ENCODE measurements around the gene PTPRN2.

The PTPRN2 gene

DNA sequence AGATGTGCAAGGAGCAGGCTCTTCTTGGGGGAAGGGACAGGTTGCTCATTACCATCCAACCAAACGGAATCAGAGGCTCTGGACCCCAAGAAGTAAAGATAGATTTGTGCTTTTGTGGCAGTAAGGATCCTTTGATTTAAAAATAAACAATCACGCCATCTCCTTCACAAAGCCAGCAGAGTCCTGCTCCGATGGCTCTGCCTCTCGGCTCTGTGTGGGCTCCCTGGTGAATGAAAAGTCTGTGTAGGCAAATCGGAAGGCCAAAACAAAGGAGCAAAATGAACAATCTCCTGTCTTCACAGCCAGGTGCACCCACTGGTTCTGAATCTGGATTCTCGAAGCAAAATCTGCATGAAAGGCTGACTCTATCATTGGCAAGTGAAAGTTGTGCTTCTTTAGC lies 3.8 kb downstream of the PTPRN2 start:
- H3K27me3 ChIP-seq (ENCODE audit: control insufficient read depth, insufficient read depth, low read length) = no peaks in the 10 kb centered on the region
- peaks cover 3% of the 10 kb centered on the region for H3K9me3 ChIP-seq (ENCODE audit: control insufficient read depth, low read length)
- H3K36me3 ChIP-seq (ENCODE audit: control insufficient read depth, insufficient read depth, low read length) = no peaks in the 10 kb centered on the region
- H3K4me1 ChIP-seq (ENCODE audit: control insufficient read depth, insufficient read depth, low read length) = peaks cover 59% of the 10 kb centered on the region
- no peak overlapping the region for H3K4me3 ChIP-seq (ENCODE audit: low read length)
- no peak overlapping the region for H3K9ac ChIP-seq (ENCODE audit: low read length)

DNA sequence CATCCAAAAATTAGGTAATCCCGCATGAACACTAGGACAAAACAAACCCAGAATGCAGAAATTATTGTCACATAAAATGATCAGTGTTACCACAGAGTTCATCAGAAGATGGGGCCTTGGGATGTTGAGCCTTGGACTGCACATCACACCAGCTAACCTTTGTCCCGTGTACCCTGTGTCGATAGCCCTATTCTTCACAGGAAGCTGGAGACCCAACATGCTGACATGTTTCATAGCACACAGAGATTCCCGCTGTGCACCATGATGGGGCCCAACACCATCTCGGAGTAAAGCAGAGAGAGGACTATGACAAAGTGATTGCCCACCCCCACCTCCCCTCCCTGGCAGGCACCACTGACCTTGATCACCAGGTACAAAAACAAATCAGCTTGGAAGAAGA lies 4.5 kb downstream of the PTPRN2 start:
- Histone ChIP-seq H3K4me3 (ENCODE audit: low read length) (no peak overlapping the region), H3K27me3 (ENCODE audit: control insufficient read depth, insufficient read depth, low read length) (no peaks in the 10 kb centered on the region), H3K9me3 (ENCODE audit: control insufficient read depth, low read length) (peaks cover 3% of the 10 kb centered on the region), H3K36me3 (ENCODE audit: control insufficient read depth, insufficient read depth, low read length) (no peaks in the 10 kb centered on the region), H3K4me1 (ENCODE audit: control insufficient read depth, insufficient read depth, low read length) (peaks cover 52% of the 10 kb centered on the region), H3K9ac (ENCODE audit: low read length) (no peak overlapping the region)

DNA sequence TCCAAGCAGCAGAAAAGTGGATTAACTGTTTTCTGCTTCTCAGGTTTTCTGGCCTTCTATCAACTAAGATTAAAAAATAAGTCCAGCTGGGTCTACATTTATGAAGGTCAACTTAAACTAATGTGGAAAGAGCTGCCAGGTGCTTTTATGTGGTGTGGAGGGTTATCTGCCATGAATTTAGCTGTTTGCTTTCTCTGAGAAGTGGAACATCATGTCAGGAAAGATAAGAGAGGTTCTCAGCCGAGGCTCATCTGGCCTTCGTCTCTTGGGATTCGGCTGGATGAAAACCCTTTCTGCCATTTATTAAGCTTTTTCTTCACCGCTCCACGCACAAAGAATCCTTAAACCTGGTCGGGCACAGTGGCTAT lies 5.5 kb downstream of the PTPRN2 start:
- Histone ChIP-seq H3K4me1 (ENCODE audit: control insufficient read depth, insufficient read depth, low read length) (peaks cover 56% of the 10 kb centered on the region), H3K9ac (ENCODE audit: low read length) (no peak overlapping the region), H3K9me3 (ENCODE audit: control insufficient read depth, low read length) (peaks cover 3% of the 10 kb centered on the region), H3K36me3 (ENCODE audit: control insufficient read depth, insufficient read depth, low read length) (no peaks in the 10 kb centered on the region), H3K4me3 (ENCODE audit: low read length) (no peak overlapping the region), H3K27me3 (ENCODE audit: control insufficient read depth, insufficient read depth, low read length) (no peaks in the 10 kb centered on the region)

DNA sequence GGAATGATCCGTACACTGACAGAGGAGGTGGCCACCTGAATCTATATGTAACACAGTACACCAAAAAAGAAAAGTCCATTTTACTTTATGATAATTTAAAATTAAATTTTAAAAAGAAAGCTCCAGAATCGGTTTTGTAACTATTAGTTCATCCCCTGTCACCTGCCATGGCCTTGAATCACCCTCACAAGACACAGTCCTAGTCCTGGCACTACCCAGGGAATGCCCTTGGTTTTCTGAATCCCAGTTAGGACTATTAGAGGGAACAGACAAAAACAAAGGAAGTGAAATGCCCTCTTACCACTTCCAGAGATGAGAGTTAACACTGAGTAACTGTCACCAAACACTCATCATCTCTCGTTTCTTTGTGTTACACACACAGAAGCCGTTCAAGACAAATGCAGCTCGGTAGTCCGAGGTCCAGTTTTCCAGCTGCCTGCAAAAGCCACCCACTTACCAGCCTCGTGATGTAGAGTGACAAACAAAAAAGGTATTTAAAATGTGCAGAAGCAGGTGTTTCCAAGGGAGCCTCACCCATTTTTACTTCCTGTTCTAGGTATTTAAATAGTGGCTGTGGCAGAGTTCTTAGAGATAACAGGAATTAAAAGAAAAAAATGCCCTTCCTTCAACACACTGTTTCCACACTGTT lies 6.1 kb downstream of the PTPRN2 start:
- Histone ChIP-seq H3K27me3 (ENCODE audit: control insufficient read depth, insufficient read depth, low read length) (no peaks in the 10 kb centered on the region), H3K4me1 (ENCODE audit: control insufficient read depth, insufficient read depth, low read length) (peaks cover 58% of the 10 kb centered on the region), H3K9me3 (ENCODE audit: control insufficient read depth, low read length) (peaks cover 3% of the 10 kb centered on the region), H3K4me3 (ENCODE audit: low read length) (no peak overlapping the region), H3K36me3 (ENCODE audit: control insufficient read depth, insufficient read depth, low read length) (no peaks in the 10 kb centered on the region), H3K9ac (ENCODE audit: low read length) (peak overlapping the region; percentile 47)

- Histone ChIP-seq H3K27me3 (ENCODE audit: control insufficient read depth, insufficient read depth, low read length) (no peaks in the 10 kb centered on the region), H3K4me3 (ENCODE audit: low read length) (no peak overlapping the region), H3K36me3 (ENCODE audit: control insufficient read depth, insufficient read depth, low read length) (no peaks in the 10 kb centered on the region), H3K9ac (ENCODE audit: low read length) (no peak overlapping the region), H3K9me3 (ENCODE audit: control insufficient read depth, low read length) (peaks cover 3% of the 10 kb centered on the region), H3K4me1 (ENCODE audit: control insufficient read depth, insufficient read depth, low read length) (peaks cover 58% of the 10 kb centered on the region)
These were observed 7.7 kb downstream of the PTPRN2 start for GRCh38 chr7:158579662-158580646.

DNA sequence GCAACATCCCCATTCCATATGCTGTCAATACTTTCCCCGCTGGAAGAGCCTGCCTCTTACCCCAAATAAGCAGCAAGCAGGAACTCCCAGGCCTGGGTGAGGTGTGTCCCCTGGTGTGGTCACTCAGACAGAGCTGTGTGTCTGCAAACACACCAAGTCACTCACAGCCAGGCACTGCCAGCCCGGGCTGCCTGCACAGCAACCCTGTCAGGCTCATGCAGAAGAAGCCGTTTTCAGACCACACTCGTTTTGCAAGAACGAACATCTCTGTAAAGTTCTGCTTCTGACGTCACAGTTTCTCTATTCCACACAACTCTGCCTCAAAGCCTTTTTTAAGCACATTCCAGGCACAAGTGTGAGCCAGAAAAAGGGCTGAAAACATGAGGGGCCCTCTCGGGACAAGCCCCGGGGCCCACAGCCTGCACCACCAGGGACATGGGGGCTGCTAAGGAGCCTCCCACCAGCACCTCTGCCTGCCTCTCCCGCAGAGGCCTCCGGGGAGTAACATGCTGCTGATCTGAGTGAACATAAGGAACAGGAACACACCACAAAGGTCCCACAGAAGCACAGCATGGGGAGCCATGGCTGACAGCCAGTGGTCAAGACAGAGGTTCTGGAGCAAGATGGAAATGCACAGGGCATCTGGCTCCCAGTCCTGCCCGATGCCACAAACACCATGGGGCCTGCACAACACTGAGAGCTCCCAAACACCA lies 11.4 kb downstream of the PTPRN2 start:
- Histone ChIP-seq H3K36me3 (ENCODE audit: control insufficient read depth, insufficient read depth, low read length) (no peaks in the 10 kb centered on the region), H3K9ac (ENCODE audit: low read length) (no peak overlapping the region), H3K4me1 (ENCODE audit: control insufficient read depth, insufficient read depth, low read length) (peaks cover 31% of the 10 kb centered on the region), H3K9me3 (ENCODE audit: control insufficient read depth, low read length) (peaks cover 3% of the 10 kb centered on the region), H3K4me3 (ENCODE audit: low read length) (no peak overlapping the region), H3K27me3 (ENCODE audit: control insufficient read depth, insufficient read depth, low read length) (no peaks in the 10 kb centered on the region)

- H3K4me1 ChIP-seq (ENCODE audit: control insufficient read depth, insufficient read depth, low read length) = peaks cover 14% of the 10 kb centered on the region
- no peaks in the 10 kb centered on the region for H3K27me3 ChIP-seq (ENCODE audit: control insufficient read depth, insufficient read depth, low read length)
- H3K4me3 ChIP-seq (ENCODE audit: low read length) = no peak overlapping the region
- no peak overlapping the region for H3K9ac ChIP-seq (ENCODE audit: low read length)
- no peaks in the 10 kb centered on the region for H3K9me3 ChIP-seq (ENCODE audit: control insufficient read depth, low read length)
- no peaks in the 10 kb centered on the region for H3K36me3 ChIP-seq (ENCODE audit: control insufficient read depth, insufficient read depth, low read length)
These were observed 13.2 kb downstream of the PTPRN2 start for GRCh38 chr7:158574308-158575036.

DNA sequence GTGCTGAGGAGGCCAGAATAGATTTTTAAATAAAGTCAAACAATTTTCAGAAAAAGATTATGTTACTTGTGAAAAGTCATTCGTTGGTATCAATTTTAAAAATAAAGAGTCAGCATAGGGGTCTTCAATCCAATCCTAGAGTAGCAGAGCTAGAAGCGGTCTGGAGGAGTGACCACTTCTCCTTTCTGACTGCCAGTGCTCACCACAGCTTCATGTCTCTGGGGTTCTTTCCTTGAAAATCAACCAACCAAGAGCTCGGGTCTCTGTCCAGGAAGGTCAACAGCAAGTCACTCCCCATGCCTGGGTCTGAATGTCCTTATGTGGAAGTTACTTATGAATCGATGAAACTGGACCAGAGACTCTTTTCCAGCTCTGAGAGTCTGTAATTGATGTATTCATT lies 14.3 kb downstream of the PTPRN2 start:
- H3K4me3 ChIP-seq (ENCODE audit: low read length) = no peak overlapping the region
- H3K9ac ChIP-seq (ENCODE audit: low read length) = no peak overlapping the region
- H3K27me3 ChIP-seq (ENCODE audit: control insufficient read depth, insufficient read depth, low read length) = no peaks in the 10 kb centered on the region
- peaks cover 14% of the 10 kb centered on the region for H3K4me1 ChIP-seq (ENCODE audit: control insufficient read depth, insufficient read depth, low read length)
- no peaks in the 10 kb centered on the region for H3K9me3 ChIP-seq (ENCODE audit: control insufficient read depth, low read length)
- H3K36me3 ChIP-seq (ENCODE audit: control insufficient read depth, insufficient read depth, low read length) = no peaks in the 10 kb centered on the region

DNA sequence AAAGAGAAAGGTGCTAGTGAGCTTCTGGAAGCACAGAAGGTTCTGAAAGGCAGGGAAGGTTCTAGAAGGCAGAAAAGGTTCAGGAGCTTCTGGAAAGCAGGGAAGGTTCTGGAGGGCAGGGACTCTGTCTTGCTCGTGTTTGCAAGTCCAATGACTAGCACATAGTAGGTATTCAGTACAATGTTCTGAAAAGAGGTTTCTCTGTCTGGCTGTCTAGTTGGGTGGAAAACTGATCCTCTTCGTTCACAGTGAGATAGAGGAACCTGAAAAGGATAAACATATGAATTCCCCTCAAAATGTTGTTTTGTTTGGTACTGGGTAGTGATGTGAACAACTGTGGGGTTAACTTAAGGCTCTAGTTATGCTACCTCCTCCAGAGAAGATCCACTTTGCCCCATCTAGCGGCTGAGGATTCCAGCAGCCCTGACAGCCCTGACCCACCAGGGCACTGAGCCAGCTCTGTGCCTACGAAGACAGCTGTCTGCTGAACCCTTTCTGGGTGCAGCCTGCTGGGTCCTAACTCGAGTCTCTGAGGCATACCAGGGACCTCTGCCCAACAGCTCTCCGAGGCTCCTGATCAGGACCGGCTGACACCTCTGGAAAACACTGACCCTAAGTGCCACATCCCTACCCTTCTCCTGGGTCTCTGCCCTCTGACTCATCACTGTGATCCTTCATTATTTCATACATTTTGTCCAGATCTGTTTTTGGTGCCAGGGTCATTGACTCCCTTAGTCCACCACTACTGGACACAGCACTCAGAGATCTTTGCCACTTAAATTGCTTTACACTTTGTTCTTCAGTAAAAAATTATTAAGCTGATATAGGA lies 15.4 kb downstream of the PTPRN2 start:
- H3K9me3 ChIP-seq (ENCODE audit: control insufficient read depth, low read length) = no peaks in the 10 kb centered on the region
- H3K36me3 ChIP-seq (ENCODE audit: control insufficient read depth, insufficient read depth, low read length) = no peaks in the 10 kb centered on the region
- no peaks in the 10 kb centered on the region for H3K27me3 ChIP-seq (ENCODE audit: control insufficient read depth, insufficient read depth, low read length)
- peaks cover 15% of the 10 kb centered on the region for H3K4me1 ChIP-seq (ENCODE audit: control insufficient read depth, insufficient read depth, low read length)
- no peak overlapping the region for H3K9ac ChIP-seq (ENCODE audit: low read length)
- H3K4me3 ChIP-seq (ENCODE audit: low read length) = no peak overlapping the region

DNA sequence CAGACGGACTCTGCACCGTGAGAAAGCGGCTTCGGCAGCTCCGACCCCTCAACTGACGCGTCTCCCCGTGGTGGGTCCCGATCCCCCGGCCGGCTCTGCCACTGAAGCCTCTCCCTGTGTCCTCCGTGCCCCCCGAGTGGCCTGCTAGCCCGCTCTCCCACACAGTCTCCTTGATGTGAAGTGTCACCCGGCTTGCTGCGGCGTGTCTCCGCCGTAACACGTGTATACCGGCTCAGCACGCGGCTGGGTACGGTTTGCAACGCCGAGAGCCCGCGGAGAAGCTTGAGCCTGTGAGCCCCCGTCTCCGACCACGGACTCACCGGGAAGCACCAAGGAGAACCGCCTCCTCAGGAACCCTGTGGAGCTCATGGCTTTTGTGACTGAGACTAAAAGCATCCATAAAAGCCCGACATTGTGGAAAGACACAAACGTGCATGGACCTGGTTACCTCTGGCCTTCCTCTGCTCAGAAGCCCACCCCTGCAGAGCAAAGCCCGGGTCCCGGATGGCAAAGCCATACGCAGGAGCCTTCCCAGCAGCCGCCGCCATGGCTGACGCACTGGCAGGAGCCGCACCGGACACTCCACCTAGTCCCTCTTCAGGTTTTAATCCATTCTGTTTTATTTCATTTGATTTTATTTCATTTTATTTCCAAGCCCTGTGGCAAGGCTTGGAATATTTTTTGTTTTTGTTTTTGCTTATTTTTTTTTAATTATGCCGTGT lies 17.0 kb downstream of the PTPRN2 start:
- H3K27me3 ChIP-seq (ENCODE audit: control insufficient read depth, insufficient read depth, low read length) = no peaks in the 10 kb centered on the region
- H3K4me3 ChIP-seq (ENCODE audit: low read length) = no peak overlapping the region
- H3K9me3 ChIP-seq (ENCODE audit: control insufficient read depth, low read length) = no peaks in the 10 kb centered on the region
- peaks cover 11% of the 10 kb centered on the region for H3K4me1 ChIP-seq (ENCODE audit: control insufficient read depth, insufficient read depth, low read length)
- no peaks in the 10 kb centered on the region for H3K36me3 ChIP-seq (ENCODE audit: control insufficient read depth, insufficient read depth, low read length)
- no peak overlapping the region for H3K9ac ChIP-seq (ENCODE audit: low read length)

Data from mucosa of stomach (tissue), 1 donor.